Stimulated activated CD8-positive, alpha-beta memory T cell treated with anti-CD3 and anti-CD28 coated beads, Interleukin-7, amount 100 ng/mL, for 48 hours (primary cell): ENCODE results near the gene CPNE2.
"Not testable (repeated sequence)": the region's sequence is repeated elsewhere in the genome, so short reads cannot be mapped to it uniquely, and the experiment has no call there.

Experiments
- DNase-seq, 2 donors: peaks; one replicate each; pipeline ENCODE4 v3.0.0-alpha.2; 2020; ENCODE audit warnings: low read depth in 1 of 2; ENCODE audit errors: extremely low read depth in 1 of 2

Gene CPNE2

DNA sequence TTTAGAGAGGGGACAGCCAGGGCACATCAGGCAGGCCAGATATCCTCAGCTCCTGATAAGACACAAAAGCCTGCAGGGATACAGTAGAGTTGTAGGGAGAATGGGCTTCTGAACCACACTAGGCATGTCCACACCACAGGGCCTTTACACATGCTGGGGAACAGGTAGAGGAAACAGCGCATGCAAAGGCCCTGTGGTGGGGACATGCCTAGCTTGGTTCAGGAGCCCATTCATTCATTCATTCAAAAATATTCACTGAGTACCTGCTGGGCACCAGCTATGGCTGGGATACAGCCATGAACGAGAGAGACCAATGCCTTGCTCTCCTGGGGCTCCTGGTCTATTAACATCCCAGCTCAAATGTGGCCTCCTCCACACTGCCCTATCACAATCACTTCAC, 4.4 kb downstream of the CPNE2 start:
- DNase-seq = no peak

DNA sequence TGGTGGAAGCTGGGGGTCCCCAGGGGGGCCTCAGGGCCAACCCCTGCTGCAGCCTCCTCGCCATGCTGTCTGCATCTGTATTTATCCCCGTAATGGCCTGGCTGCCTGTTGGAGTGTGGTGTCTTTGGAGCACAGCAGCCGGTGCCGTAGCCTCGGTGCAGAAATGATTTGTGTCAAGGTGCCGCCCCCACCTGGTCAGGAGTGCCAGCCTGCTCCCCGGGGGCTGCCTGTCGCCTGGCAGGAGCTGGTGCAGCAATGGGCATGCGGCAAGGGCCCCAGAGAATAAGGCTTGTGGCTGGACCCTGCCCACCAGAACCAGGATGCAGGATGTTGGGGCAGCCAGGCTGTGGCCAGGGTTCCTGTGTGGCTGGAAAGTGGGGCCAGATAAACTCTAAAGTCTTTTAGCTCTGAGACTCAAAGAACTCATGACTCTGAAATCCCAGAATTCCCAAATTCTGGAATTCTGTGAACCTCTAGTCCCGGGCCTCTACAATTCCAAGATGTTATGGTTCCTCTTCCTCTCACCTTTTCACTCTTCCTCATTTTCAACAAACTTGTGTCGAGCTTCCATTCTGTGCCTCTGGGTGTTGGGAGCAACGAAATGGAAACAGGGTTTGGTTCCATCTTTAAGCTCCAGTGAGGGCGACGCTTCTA, 5.9 kb downstream of the CPNE2 start:
- DNase-seq = no peak

- DNase-seq = not testable (repeated sequence)
These were observed 7.6 kb downstream of the CPNE2 start for GRCh38 chr16:57099965-57100364.

GRCh38 chr16:57100445-57100844, 8.1 kb downstream of the CPNE2 start:
- no peak for DNase-seq

DNA sequence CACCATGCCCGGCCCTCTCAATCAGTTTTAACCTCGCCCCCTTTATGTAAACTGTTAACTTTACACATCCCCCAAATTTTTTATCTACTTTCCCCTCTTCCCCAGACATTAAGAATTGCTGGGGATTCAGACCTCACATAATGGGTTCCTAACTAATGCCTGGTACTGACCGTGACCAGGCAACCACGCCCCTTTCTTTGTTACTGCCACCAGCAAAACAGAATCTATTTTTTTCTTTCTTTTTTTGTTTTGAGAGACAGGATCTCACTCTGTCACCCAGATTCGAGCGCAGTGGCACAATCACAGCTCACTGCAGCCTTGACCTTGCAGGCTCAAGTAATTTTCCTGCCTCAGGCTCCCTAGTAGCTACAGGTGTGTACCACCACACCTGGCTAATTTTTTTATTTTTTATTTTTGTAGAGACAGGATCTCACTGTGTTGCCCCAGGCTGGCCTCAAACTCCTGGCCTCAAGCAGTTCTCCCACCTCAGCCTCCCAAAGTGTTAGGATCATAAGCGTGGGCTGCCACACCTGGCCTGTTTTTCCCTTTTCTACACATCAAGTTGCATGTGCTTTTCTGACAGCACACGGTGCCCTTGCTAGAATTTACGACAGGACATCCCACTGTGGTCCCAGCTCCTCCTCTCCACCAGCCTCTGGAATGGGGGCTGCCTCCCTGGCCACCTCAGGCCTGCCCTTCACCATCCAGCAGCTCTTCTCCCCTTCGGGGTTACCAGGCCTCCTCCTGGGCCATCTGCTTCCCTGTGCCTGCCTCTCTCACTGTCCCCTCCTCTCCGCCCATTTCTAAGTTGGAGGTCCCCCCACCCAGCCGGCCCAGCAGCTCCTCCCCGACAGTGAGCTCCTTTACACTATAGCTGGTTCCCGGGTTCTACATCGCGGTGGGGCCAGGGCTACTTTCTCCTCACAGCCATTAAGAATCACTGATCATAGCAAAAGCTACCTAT, 10.8 kb downstream of the CPNE2 start:
- DNase-seq = no peak

DNA sequence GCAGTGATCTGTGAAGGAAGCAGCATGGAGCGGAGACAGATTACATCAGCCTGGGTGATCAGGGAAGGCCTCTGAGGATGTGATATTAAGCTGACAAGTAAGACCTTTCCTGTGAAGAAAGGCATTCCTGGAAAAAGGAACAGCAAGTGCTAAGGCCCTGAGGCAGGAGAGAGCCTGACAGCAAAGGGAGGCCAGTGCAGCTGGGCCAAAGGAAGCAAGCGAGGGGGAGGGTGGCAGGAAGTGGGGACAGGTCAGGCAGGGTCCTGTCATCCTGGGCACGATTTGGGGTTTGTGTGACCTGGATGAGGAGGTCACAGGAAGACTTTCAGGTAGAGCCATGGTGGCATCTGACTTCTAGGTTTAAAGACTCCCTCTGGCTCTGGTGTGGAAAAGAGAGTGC, 12.3 kb downstream of the CPNE2 start:
- no peak for DNase-seq

DNA sequence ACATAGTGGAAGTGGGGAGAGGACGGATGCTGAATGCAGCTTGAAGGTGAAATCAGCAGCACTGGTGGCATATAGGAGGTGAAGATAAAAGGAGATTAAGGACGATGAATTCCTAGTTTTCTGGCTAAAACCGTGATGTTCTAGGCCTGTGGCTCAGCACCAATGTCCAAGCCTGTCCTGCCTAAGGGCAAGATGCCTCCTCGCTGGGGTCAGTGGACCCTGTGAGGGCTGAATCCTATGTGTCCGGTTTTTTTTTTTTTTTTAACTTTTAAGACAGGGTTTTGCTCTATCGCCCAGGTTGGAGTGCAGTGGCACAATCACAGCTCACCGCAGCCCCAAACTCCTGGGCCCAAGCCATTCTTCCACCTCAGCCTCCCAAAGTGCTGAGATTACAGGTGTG, 12.8 kb downstream of the CPNE2 start:
- no peak for DNase-seq

DNA sequence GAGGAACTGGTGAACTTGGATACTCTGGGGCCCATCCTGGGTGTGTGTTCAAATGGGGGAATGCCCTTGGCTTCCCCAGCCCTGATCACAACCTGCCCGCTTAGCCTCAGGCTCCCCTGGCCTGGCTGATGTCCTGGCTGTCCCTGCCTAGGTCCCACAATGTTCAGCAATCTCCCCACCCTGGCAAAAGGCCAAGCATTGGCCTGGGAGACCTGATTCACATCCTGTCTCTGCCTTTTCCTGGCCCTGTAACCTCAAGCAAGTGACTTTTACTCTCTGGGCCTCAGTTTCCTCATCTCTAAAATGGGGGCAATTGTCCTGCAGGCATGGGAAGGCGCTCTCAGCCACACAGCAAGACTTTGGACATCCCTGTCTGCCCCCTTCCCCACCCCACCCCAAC, 14.4 kb downstream of the CPNE2 start:
- DNase-seq = no peak

- DNase-seq = no peak
These were observed 15.0 kb downstream of the CPNE2 start for GRCh38 chr16:57107321-57107922.

GRCh38 chr16:57108432-57108831, 16.0 kb downstream of the CPNE2 start:
- DNase-seq = no peak

- DNase-seq = not testable (repeated sequence)
These were observed 17.1 kb downstream of the CPNE2 start for GRCh38 chr16:57109259-57110105.

DNA sequence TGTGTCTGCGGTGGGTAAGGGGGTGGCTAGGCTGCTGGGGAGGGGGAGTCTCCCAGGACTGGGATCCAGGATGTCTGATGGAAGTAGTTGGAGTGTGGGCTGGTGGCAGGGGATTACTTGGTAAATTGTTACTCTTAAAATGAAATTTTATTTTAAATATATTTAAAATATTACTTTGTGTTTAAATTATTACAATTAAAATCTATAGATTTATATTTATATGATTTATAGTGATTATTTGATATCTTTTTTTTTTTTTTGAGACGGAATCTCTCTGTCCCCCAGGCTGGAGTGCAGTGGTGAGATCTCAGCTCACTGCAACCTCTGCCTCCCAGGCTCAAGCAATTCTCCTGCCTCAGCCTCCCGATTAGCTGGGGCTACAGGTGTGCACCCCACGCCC, 18.6 kb downstream of the CPNE2 start:
- no peak for DNase-seq

GRCh38 chr16:57111420-57111819, 19.0 kb downstream of the CPNE2 start:
- DNase-seq = no peak

DNA sequence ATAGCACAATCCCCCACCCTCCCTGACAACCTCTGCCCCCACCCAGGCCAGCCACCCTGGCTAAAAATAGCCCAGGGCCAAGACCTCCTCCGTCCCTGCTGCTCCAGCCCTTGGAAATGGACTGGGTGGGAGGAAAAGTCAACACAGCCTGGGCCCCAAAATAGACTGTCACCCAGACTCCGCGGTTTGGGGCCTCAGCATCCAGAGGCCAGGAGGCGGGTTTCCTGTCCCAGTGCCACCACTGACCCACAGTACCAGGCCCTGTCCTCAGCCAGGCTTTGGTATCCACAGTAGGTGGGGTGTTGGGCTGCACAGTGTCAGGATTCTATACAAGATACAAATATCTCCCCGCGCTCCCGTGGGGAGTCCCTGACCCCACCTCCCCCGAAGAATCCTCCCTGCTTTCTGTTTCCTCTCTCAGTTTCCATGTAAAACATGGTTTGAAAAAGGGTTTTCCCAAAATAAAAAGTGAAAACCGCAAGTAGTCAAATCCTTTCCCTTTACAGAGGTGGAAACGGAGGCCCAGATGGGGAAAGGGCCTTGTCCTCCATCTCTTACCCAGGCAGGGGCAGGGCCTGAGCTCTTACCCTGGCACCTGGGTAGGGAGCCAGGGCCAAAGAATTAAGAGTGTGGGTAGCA, 20.1 kb downstream of the CPNE2 start:
- no peak for DNase-seq

DNA sequence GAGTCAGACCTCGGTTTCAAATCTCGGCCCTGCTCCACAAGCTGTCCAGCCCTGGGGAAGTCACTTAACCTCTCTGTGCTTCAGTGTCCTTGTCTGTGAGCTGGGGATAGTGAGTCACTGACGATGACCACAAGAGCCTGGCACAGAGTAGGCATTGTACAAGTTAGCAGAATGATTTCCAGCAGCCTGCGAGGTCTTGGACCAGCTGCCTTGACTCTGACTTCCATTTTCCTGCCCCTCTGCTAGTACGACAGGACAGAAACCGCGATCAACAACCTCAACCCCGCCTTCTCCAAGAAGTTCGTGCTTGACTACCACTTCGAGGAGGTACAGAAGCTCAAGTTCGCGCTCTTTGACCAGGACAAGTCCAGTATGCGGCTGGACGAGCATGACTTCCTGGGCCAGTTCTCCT, 20.7 kb downstream of the CPNE2 start:
- DNase-seq = no peak

GRCh38 chr16:57113664-57114063, 21.3 kb downstream of the CPNE2 start:
- no peak for DNase-seq

- DNase-seq = no peak
These were observed 22.8 kb downstream of the CPNE2 start for GRCh38 chr16:57115168-57115513.

GRCh38 chr16:57115514-57116182, 23.3 kb downstream of the CPNE2 start:
- no peak for DNase-seq

DNA sequence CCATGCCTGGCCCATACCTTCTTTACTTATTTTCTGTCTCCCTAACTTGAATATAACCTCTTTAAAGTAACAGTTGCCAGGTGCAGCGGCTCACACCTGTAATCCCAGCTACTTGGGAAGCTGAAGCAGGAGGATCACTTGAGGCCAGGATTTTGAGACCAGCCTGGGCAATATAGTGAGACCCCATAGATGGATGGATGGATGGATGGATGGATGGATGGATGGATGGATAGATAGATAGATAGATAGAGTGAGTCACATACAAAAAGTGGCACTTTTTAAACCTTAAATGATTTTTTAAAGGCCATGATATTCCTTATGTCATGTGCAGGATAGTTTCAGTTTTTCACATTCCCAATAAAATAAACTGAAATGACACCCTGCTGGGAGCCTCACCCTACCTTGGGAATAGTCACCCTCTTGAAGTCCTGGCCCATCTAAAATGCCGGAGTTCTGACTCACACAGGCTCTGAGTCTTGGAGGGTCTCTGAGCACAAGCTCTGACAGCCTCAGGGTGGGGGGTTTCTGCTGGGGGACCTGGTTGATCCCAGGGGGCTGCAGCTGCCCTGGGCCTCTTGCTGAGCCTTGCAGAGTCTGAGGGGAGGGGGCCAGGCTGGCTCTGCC, 26.2 kb downstream of the CPNE2 start:
- no peak for DNase-seq
